ENCODE measurements around the gene PRTFDC1. TPM values are rescaled to one million over a fixed set of nuclear protein-coding genes. Genes with fewer than 3 reads are reported as not detected.
A peak's percentile ranks its signal among the peaks of the same experiment; 100 is the strongest.
"Not testable (repeated sequence)": the region's sequence is repeated elsewhere in the genome, so short reads cannot be mapped to it uniquely, and the experiment has no call there.

Gene PRTFDC1
- total RNA-seq, 1 donor from 2014 or later: 6.5 TPM

DNA sequence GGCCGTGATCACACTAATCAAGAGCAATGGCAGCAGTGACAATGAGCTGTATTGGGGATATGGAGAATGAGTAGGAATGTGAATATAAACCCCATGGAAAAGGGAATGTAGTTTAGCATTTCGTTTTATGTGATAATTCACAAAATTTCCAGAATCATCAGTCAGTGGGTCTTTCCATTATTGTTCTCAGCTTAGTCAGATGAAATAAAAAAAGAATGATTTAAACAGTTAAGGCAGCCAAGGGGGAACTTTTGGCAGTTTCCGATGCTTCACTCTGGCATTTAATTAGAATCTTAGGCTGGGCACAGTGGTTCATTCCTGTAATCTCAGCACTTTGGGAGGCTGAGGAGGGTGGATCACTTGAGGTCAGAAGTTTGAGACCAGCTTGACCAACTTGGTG lies 86.6 kb downstream of the PRTFDC1 start:
- no peak for ATAC-seq (ENCODE audit: poor library complexity)
- intact Hi-C loops (cut with DNase I): no loop called here
- DNase-seq: no peak

DNA sequence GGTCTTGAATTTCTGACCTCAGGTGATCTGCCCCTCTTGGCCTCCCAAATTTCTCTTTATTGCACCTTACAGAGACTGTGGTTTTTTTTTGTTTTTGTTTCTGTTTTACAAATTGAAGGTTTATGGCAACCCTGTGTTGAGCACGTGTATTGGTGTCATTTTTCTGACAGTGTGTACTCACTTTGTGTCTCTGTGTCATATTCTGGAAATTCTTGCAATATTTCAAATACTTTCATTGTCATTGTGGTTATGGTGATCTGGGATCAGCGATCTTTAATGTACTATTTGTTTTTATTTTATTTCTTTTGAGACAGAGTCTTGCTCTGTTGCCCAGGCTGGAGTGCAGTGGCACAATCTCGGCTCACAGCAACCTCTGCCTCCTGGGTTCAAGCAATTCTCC lies 89.8 kb downstream of the PRTFDC1 start:
- ATAC-seq (ENCODE audit: poor library complexity) (no peak), DNase-seq (no peak)
- intact Hi-C loops (cut with DNase I): no loop called here

DNA sequence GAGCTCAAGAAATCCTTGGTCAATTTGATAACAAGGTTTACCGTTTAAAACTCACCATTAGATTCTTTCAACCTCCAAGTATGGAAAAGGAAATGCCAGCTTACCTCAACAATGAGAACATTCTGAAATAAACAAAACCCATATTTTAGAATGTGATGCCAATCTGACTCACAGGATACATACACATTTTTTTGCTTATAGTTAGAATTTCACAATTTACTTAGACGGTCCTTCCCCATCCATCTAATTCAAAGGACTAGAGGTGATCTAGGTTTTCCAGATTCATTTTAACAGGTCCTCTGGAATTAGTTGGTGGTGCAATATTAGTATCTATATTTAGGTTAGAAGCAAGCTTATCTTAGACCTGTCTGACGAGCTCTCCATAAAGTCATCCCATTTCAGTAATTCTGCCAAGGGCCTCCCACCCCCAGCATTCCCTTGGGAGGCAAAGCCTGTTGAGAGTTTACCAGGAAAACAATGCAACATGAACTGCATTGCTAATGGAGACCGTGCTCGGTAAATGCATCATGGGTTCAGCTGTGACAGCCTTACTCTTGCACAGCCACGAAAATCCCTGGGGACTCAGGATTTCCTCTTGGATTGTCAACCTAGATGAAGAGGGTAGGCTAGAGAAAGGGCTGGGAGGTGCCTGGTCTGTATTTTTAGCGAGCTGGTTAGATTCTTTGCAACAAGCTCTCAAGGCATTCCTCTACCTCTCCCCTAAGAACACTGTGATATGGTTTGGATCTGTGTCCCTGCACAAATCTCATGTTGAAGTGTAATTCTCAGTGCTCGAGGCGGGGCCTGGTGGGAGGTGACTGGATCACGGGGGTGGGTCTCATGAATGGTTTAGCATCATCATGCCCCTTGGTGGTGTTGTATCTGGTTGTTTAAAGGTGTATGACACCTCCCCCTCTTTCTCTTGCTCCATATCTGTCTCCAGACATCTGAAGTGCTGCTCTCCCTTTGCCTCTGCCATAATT lies 93.8 kb downstream of the PRTFDC1 start:
- DNase-seq (no peak), ATAC-seq (ENCODE audit: poor library complexity) (peak; percentile 82)
- intact Hi-C loops (cut with DNase I): no loop called here

DNA sequence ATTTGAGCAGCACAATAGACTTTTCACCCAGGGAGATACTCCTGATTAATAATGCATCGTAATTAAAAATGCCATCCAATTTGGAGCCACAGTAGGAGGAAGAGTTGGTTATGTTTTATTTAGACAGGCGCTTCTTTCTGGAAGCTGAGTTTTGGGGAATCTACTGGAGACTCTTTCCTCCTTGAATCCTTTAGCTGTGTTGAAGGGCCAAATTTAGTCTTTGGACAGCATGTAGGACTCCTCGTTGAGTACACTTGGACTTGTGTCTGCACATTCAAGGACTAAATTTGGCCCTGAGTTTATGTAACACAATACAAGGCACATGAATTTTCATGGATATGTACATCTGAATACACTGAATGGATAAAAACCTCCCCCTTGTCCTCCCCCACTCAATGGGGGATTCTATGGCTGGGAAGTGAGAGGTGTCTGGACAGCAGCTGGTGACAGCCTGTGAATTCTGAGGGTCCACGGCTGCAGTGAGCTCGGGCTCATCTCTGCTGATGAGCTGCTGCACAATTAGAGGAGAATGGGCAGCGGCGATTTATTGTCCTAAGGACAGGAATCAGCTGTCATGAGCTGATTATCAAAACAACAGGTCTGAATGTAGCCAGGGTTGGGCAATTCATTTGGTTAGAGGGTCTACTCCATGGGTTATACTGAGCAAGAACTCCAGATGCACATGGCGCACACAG lies 95.2 kb downstream of the PRTFDC1 start:
- no peak for ATAC-seq (ENCODE audit: poor library complexity)
- intact Hi-C loops (cut with DNase I): no loop called here
- DNase-seq: no peak

DNA sequence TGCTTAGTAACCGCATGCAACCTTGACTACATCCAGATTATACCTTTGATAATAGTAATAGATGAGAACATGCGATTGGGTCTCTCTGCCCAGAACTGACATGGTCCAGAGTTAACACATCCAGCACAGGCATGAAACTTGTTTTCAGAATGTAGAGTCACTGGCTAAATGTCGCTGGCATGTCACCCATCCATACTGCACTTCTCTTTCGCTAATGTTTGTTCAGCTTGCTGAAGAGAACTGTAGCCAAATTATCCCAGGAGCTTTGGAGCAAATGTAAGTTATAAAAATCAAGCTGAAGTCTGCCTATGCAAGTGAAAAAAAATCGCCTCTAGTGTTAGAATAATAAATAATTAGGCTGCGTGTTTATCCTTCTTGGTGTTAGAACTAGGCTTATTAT lies 98.2 kb downstream of the PRTFDC1 start:
- ATAC-seq (ENCODE audit: poor library complexity) (no peak), DNase-seq (no peak)
- intact Hi-C loops (cut with DNase I): no loop called here

DNA sequence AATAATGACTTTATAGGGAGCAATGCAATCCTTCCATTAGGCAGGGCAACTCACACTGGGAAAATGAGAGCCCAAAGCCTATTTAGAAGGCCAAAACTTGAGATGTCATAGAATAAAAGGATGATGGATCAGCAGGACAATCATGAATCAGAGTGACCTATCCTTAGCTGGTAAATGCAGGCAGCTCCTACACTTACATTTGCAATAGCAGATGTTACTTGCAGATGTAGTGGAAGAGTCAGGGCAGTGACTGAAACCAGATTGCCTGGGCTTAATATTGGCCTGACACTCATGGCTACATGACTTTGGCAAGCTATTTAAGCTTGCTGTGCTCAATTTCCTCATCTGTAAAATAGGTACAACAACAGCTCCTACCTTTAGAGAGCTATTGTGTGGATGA lies 98.7 kb downstream of the PRTFDC1 start:
- intact Hi-C loops (cut with DNase I): no loop called here
- DNase-seq (no peak), ATAC-seq (ENCODE audit: poor library complexity) (no peak)

DNA sequence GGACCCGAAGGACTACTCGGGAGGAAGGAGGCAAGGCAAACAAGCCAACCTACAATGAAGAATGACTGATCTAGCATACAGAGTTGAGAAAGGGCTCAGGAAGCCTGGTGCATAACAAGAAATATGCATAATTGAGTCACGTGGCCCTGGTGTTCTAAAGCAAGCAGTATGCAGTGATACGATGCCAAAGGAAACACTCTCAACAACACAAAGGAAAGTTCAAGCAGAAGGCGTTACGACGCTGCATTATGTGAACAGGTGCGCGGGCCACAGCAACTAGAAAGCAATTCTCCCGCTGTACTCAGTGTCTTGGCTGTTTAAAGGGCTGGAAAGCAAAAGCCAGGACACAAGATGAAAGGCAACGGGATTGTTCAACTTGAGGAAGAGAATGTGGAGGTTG lies 100.8 kb downstream of the PRTFDC1 start:
- no peak for ATAC-seq (ENCODE audit: poor library complexity)
- intact Hi-C loops (cut with DNase I): no loop called here
- DNase-seq: no peak

DNA sequence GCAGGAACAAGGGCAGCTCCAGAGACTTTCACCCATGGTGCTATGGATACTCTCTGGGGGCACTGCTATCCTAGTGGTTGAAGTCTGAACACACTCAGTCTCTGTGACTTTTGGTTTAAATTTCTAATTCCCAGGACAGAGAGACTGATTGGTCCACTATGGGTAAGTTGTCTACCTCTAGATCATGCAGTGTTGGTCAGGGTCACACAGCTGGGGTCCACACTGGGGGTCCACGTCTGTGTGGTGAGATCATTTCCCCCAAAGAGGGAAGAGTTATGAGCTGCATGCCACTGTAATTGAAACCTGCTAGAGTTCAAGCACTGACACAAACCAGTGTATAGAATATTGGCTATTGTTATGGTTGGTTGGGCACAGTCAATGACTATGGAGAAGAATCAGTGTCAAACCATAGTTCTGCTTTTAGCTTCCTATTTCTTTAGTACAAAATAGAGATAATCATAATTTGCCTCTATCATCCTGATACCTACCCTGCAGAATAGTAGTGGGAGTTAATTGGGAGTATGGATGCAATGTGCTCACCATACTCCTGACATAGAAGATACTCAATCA lies 101.6 kb downstream of the PRTFDC1 start:
- DNase-seq (no peak), ATAC-seq (ENCODE audit: poor library complexity) (no peak)
- intact Hi-C loops (cut with DNase I): no loop called here

DNA sequence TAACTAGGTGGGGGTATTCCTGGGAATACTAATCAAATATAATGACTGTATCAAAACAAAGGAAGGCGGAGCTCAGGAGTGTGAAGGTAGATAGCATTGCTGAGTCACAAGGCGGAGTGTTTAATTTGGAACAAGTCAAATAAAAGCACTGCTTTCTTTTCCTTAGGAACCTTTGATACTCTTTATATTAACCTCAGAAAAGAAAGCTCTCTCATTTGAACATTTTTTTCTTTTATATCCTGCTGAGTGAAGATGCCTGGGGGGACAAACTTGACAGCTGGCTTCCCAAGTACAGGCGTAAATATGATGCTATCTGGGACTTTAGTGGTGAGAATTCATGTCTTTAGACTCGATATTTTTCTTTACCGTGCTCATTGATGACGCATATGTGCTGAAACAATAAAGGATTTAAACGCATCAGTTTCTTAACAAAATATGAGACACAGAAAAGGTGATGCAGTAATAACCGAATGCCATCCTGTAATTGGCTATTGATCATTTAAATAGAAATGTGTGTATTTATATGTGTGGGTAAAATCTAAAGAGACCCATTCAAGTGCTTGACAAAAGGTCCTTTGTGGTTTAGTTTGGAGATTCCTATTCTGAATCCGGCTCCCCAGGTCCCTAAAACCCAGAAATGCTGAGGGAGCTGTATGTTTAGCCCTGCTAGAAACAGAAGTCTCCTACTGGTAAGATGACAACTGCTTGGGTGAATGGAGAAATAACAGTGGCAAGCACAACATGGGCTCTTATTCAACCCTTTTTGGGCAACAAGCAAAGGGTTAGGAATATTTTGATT lies 102.7 kb downstream of the PRTFDC1 start:
- DNase-seq: no peak
- ATAC-seq (ENCODE audit: poor library complexity): no peak
- intact Hi-C loops (cut with DNase I): no loop called here

DNA sequence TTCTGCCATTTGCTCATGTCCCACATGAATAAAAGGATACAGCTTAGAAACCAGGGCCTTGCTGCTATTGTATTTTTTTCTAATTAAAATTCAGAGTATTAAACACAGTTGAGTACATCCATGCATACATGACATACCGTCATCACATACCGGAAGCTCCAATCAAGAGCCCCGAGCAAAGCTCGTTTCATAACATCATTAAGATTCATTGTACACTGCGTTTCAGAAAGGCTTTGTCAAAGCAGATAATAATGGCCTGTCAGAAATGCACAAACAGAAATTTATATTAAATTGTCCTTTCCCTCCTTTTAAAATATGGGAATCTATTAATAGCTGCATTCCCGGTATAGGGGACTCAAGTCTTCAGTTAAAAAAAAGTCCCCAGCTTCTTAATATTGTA lies 103.4 kb downstream of the PRTFDC1 start:
- DNase-seq: no peak
- no peak for ATAC-seq (ENCODE audit: poor library complexity)
- intact Hi-C loops (cut with DNase I): no loop called here

DNA sequence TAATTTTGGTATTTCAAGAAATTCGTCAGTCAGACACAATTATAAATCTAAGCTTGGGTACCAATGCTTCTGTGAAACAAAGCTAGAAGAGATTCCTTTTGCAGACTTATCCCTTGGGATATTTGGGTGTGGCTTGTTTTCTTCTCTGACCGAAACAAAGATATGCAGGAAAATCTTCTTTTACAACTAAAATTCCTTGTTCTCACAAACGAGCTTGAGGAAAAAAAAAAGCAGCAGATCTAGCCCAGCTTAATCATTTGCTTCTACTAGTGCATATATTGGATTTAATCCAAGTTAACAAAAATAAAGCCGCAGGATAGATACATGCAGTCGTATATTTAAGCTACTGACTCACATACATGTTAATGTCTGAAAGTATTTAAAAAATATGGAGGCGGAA lies 104.2 kb downstream of the PRTFDC1 start:
- DNase-seq (no peak), ATAC-seq (ENCODE audit: poor library complexity) (no peak)
- intact Hi-C loops (cut with DNase I): no loop called here

DNA sequence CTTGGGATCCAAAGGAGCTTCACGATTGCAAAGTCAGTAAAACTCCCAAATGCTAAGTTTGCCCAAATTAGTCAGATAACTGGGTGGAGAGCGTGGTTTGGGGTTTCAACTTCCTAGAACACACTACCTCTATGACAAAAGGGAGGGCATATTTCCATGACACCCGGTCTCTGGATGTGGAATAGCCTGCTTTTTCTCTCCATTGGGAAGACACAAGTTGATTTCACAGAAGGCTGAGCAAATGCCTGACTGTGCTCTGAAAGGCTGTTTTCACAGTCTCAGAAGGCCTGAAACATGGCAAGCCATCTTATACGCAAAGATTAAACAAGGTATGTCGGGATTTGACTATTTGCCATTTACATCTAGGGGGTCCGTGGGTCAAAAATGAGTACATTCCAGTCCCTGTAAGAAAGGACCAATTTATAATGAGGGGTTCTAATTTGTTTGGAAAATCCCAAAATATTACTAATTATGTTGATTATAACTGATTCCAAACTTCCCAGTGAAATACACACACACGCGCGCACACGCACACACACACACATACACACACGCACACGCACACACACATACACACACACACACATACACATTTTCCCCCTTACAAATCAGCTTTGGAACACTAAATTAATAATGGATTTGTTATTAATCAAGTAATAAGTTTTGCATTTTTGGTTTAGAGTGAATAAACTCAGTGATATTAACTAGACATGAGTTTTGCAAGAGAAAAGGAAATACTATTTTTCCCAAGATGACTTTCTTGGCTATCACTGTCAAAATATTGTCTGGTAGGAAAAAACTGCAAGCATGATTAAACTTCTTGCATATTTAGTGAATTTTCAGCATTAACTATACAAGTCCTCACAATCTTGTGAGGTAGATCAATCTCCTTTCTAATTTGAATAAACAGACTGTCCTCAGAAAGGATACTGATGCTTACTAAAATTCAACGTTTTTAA lies 105.0 kb downstream of the PRTFDC1 start:
- peak; percentile 36 for ATAC-seq (ENCODE audit: poor library complexity)
- no peak for DNase-seq
- intact Hi-C loops (cut with DNase I): no loop called here

DNA sequence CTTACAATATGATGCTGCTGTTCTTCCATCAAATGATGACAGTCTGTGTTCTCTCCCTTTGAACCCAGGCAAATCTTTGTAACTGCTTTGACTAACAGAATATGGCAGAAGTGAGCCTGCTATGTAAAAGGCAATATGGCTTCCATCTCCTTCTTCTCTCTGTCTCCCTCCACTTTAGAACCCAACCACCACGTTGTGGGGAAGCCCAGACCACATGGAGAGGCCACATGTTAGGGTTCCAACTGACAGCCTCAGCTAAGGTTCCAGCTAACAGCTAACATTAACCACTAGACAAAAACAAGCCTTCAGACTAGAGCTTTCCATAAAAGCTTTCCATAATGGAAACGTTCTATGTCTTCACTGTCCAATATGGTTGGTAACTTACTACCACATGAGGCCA lies 107.7 kb downstream of the PRTFDC1 start:
- intact Hi-C loops (cut with DNase I): no loop called here
- ATAC-seq (ENCODE audit: poor library complexity) (no peak), DNase-seq (no peak)

DNA sequence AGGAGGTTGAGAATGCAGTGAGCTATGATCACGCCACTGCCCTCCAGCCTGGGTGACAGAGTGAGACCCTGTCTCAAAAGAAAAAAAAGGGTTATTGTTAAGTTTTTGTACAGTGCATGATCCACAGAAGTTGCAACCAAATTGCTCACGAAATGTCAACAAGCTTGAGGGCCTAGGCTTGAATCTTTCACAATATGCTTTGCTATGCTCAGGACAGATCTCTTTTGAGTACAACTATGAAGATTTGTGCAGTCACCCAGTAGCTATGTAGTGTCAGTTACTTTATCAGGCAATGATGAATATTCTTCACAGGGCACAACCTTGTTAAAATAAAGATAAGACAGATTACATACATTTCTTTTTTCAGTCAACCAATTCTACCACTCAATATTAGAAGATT lies 109.2 kb downstream of the PRTFDC1 start:
- intact Hi-C loops (cut with DNase I): no loop called here
- ATAC-seq (ENCODE audit: poor library complexity): no peak
- DNase-seq: no peak

DNA sequence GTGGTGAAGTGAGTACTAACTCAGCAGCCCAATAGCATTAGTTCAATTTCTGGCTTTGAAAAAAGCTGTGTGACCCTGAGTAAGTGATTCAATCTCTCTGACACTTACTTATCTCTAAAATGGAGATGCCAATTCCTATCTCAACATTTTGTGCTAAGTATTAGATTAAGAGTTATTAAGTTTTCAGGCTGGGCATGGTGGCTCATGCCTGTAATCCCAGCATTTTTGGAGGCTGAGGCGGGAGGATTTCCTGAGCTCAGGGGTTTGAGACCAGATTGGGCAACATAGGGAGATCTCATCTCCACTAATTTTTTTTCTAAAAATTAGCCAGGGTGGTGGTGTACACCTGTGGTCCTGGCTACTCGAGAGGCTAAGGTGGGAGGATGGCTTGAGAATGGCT lies 109.5 kb downstream of the PRTFDC1 start:
- intact Hi-C loops (cut with DNase I): no loop called here
- ATAC-seq (ENCODE audit: poor library complexity) (no peak), DNase-seq (no peak)

DNA sequence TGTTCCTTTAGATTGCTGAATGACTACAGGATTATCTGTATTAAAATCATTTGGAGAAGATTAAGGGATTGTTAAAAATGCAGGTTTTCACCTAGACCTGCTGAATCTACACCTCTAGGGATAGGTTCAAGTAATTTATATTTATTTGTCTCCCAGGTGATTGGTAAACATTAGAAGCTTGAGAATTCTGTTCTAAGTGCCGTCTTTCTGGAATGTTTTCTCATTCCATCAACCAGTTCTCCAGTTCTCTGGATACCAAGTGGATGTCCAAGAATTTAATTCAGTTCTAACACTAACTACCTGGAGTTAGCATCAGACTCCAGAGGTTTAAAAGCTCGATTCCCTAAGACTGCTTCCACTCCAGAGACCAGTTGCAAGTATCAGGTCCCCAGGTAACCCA lies 110.9 kb downstream of the PRTFDC1 start:
- intact Hi-C loops (cut with DNase I): no loop called here
- no peak for ATAC-seq (ENCODE audit: poor library complexity)
- DNase-seq: no peak

DNA sequence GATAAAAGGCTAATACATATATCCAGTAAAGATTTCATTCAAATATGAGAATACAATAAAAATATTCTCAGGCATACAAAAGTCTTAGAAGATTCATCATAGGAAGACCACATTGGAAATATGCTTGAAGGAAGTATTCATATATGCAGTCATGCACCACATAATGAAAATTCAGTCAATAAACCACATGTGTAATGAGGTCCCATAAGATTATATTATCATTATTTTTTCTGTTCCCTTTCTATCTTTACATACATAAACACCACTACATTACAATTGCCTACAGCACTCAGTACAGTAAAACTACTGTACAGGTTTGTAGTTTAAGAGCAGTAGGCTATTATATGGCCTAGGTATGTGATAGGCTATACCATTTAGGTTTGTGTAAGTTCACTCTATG lies 111.6 kb downstream of the PRTFDC1 start:
- no peak for ATAC-seq (ENCODE audit: poor library complexity)
- intact Hi-C loops (cut with DNase I): no loop called here
- no peak for DNase-seq

DNA sequence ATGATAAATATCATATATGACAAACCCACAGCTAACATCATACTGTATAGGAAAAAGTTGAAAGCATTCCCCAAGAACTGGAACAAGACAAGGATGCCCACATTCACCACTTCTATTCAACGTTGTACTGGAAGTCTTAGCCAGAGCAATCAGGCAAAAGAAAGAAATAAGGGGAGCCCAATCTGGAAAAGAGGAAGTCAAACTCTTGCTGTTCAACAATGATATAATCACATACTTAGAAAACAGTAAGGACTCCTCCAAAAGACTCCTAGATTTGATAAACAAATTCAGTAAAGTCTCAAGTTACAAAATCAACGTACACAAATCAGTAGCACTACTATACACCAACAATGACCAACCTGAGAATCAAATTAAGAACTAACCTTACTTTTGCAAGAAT lies 114.6 kb downstream of the PRTFDC1 start:
- ATAC-seq (ENCODE audit: poor library complexity); intact Hi-C loops (cut with DNase I); DNase-seq: not testable (repeated sequence)

Data from Right ventricle myocardium superior (tissue), 1 donor.